Hepatocyte (in vitro differentiated cells): ENCODE results near the gene SIT1.

Experiments
- EZH2 ChIP-seq: fragments of 200-600 bp; sonication (generic); IDR thresholded peaks from 2 replicates; pipeline ENCODE4 v1.6.1; 2016; ENCODE audit warnings: antibody characterized with exemption, mild to moderate bottlenecking, borderline replicate concordance
- EZH2phosphoT487 ChIP-seq: fragments of 200-600 bp; sonication (generic); IDR thresholded peaks from one replicate; pipeline ENCODE4 v1.6.1; 2018; ENCODE audit warnings: antibody characterized with exemption, mild to moderate bottlenecking, low read depth, moderate library complexity; ENCODE audit not compliant: unreplicated experiment, severe bottlenecking
- TF ChIP-seq, protein P1 (sequence below): fragments of 200-600 bp; sonication (generic); IDR thresholded peaks from 2 replicates; pipeline ENCODE4 v1.5.1; 2016; ENCODE audit warnings: antibody characterized with exemption, mild to moderate bottlenecking; ENCODE audit not compliant: poor library complexity

DNA sequence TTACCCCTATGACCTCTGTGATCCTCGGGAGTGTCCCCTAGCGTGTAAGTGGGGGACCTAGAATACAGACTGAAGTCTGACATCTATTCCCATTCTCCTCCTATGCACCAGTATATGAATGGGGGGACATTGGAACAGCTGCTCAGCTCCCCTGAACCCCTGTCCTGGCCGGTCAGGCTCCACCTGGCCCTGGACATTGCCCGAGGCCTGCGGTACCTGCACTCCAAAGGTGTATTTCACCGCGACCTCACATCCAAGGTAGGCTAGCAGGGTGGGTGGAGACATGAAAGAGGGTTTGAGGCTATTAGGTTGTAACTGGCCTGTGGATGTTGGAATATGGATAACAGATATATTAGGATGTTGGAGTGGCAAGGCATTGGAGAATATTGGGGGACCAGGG lies 44.0 kb downstream of the SIT1 start:
- TF ChIP-seq, protein P1, sequence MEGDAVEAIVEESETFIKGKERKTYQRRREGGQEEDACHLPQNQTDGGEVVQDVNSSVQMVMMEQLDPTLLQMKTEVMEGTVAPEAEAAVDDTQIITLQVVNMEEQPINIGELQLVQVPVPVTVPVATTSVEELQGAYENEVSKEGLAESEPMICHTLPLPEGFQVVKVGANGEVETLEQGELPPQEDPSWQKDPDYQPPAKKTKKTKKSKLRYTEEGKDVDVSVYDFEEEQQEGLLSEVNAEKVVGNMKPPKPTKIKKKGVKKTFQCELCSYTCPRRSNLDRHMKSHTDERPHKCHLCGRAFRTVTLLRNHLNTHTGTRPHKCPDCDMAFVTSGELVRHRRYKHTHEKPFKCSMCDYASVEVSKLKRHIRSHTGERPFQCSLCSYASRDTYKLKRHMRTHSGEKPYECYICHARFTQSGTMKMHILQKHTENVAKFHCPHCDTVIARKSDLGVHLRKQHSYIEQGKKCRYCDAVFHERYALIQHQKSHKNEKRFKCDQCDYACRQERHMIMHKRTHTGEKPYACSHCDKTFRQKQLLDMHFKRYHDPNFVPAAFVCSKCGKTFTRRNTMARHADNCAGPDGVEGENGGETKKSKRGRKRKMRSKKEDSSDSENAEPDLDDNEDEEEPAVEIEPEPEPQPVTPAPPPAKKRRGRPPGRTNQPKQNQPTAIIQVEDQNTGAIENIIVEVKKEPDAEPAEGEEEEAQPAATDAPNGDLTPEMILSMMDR, result no peak
- TF ChIP-seq EZH2phosphoT487 (no peak), EZH2 (no peak)
